ENCODE measurements around the gene HAUS3. TPM values are rescaled to one million over a fixed set of nuclear protein-coding genes. Genes with fewer than 3 reads are reported as not detected.

The HAUS3 gene
- total RNA-seq, 1 experiment from 2014 or later, result 11.9 TPM

- TF ChIP-seq FOXP4 (CRISPR knock-in tag; IDR thresholded peaks at IDR 0.05) (no peak), ZMAT4 (CRISPR knock-in tag; IDR thresholded peaks at IDR 0.05) (no peak), JUN (CRISPR knock-in tag; IDR thresholded peaks at IDR 0.05) (no peak), CBFB (CRISPR knock-in tag; IDR thresholded peaks at IDR 0.05; ENCODE audit: low read depth) (no peak), TP53 (CRISPR knock-in tag; IDR thresholded peaks at IDR 0.05) (no peak), CDX4 (CRISPR knock-in tag; IDR thresholded peaks at IDR 0.05; ENCODE audit: borderline replicate concordance) (no peak)
These were observed 45.1 kb upstream of the HAUS3 start (continued) for GRCh38 chr4:2286904-2287593.

- H3K4me3 Mint-ChIP-seq, result no peak overlapping the region
- TF ChIP-seq ZNF416 (CRISPR knock-in tag; IDR thresholded peaks at IDR 0.05) (no peak), KAT7 (CRISPR knock-in tag; IDR thresholded peaks at IDR 0.05; ENCODE audit: borderline replicate concordance) (no peak), NR2C2 (CRISPR knock-in tag; IDR thresholded peaks at IDR 0.05) (no peak), FOXK1 (CRISPR knock-in tag; IDR thresholded peaks at IDR 0.05) (no peak), CDX4 (CRISPR knock-in tag; IDR thresholded peaks at IDR 0.05; ENCODE audit: borderline replicate concordance) (no peak), GABPB1 (CRISPR knock-in tag; IDR thresholded peaks at IDR 0.05) (no peak), IRF2 (CRISPR knock-in tag; IDR thresholded peaks at IDR 0.05; ENCODE audit: borderline replicate concordance, low read depth) (no peak)
- TF ChIP-seq, protein P1, sequence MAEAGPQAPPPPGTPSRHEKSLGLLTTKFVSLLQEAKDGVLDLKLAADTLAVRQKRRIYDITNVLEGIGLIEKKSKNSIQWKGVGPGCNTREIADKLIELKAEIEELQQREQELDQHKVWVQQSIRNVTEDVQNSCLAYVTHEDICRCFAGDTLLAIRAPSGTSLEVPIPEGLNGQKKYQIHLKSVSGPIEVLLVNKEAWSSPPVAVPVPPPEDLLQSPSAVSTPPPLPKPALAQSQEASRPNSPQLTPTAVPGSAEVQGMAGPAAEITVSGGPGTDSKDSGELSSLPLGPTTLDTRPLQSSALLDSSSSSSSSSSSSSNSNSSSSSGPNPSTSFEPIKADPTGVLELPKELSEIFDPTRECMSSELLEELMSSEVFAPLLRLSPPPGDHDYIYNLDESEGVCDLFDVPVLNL (CRISPR knock-in tag; IDR thresholded peaks at IDR 0.05; ENCODE audit: borderline replicate concordance, low read depth), result no peak
- no peak overlapping the region; the same call in 1 of the 2 replicates for H3K27ac Mint-ChIP-seq
- no peaks in the 10 kb centered on the region for H3K36me3 Mint-ChIP-seq
- no peaks in the 10 kb centered on the region for H3K9me3 Mint-ChIP-seq
- ATAC-seq, result no peak
- POLR2A ChIA-PET, result no interaction called here
- no peak for DNase-seq (ENCODE audit: low spot score)
- CTCF ChIA-PET, result interaction anchor here (1.0 to 2.4 kb wide), 4 partner anchors 17 to 156 kb away, joined by 3 to 6 read pairs (median 4); no protein-coding TSS in a partner anchor
- no peaks in the 10 kb centered on the region; the same call in 1 of the 2 replicates for H3K4me1 Mint-ChIP-seq
- H3K27me3 Mint-ChIP-seq (ENCODE audit: low read depth), result no peaks in the 10 kb centered on the region; the same call in 1 of the 2 replicates
These were observed 43.9 kb upstream of the HAUS3 start for GRCh38 chr4:2285613-2286381.

GRCh38 chr4:2284934-2285612 lies 43.2 kb upstream of the HAUS3 start:
- CTCF ChIA-PET, result interaction anchor here (1.5 kb wide), 1 partner anchor 70 kb away, joined by 4 read pairs; no protein-coding TSS in a partner anchor

More at GRCh38 chr4:2284934-2285612, 43.2 kb upstream of the HAUS3 start:
- H3K36me3 Mint-ChIP-seq, result no peaks in the 10 kb centered on the region
- H3K27ac Mint-ChIP-seq, result no peak overlapping the region; the same call in 1 of the 2 replicates
- DNase-seq (ENCODE audit: low spot score) (no peak), ATAC-seq (no peak)
- H3K4me3 Mint-ChIP-seq, result no peak overlapping the region
- no peaks in the 10 kb centered on the region for H3K9me3 Mint-ChIP-seq
- POLR2A ChIA-PET, result no interaction called here
- no peak for TF ChIP-seq ATF1 (CRISPR knock-in tag; IDR thresholded peaks at IDR 0.05)
- no peak for TF ChIP-seq SMAD4 (CRISPR knock-in tag; IDR thresholded peaks at IDR 0.05)
- TF ChIP-seq CDX4 (CRISPR knock-in tag; IDR thresholded peaks at IDR 0.05; ENCODE audit: borderline replicate concordance), result no peak
- no peak for TF ChIP-seq NFE2L1 (CRISPR knock-in tag; IDR thresholded peaks at IDR 0.05)
- no peaks in the 10 kb centered on the region; the same call in 1 of the 2 replicates for H3K4me1 Mint-ChIP-seq
- no peaks in the 10 kb centered on the region; the same call in 1 of the 2 replicates for H3K27me3 Mint-ChIP-seq (ENCODE audit: low read depth)

Data from WTC11 (cell line).